Thoracic aorta (tissue), 2 donors: Measurements from ENCODE around the gene PLEKHF1. TPM values are rescaled to one million over a fixed set of nuclear protein-coding genes. Genes with fewer than 3 reads are reported as not detected.
A peak's percentile ranks its signal among the peaks of the same experiment; 100 is the strongest.

Source experiments
- ATAC-seq: fragments of 150-250 bp; one replicate; pipeline ENCODE4 v1.8.0; 2017; ENCODE audit warnings: low read depth; ENCODE audit not compliant: insufficient number of reproducible peaks, low FRiP score
- DNase-seq: peaks from one replicate; pipeline ENCODE4 v3.0.0-alpha.2; 2020; ENCODE audit warnings: low spot score
- H3K27ac ChIP-seq, 2 donors: fragments of 200-600 bp; sonication (generic); 1 replicate in 1 of 2; 2 replicates in 1 of 2; pipeline ENCODE4 v1.5.1; 2016; ENCODE audit warnings: mild to moderate bottlenecking in 2 of 2, moderate library complexity in 2 of 2
- H3K27me3 ChIP-seq: fragments of 200-600 bp; sonication (generic); replicated peaks from 2 replicates; pipeline ENCODE4 v1.6.0; 2016; ENCODE audit warnings: mild to moderate bottlenecking; ENCODE audit not compliant: insufficient read depth
- H3K36me3 ChIP-seq: fragments of 200-600 bp; sonication (generic); one replicate; pipeline ENCODE4 v1.5.1; 2016
- H3K4me1 ChIP-seq, 2 donors: fragments of 200-600 bp; sonication (generic); 1 replicate in 1 of 2; 2 replicates in 1 of 2; pipeline versions ENCODE4 v1.5.1 to v1.6.0; 2016; ENCODE audit warnings: low read depth in 2 of 2, mild to moderate bottlenecking in 1 of 2; ENCODE audit not compliant: control insufficient read depth in 1 of 2
- H3K4me3 ChIP-seq: fragments of 200-600 bp; sonication (generic); 2 replicates; pipeline ENCODE4 v1.5.1; 2016; ENCODE audit warnings: mild to moderate bottlenecking
- H3K9me3 ChIP-seq: fragments of 200-600 bp; sonication (generic); 2 replicates; pipeline ENCODE4 v1.5.1; 2016
- CTCF ChIP-seq: fragments of 200-600 bp; sonication (generic); IDR thresholded peaks from one replicate; pipeline ENCODE4 v1.5.1; 2019; ENCODE audit warnings: antibody characterized with exemption
- total RNA-seq, 2 donors: library from RNA; depleted of rRNA; stranded (reverse); fragments of >200 nt; gene quantifications; one replicate each; pipeline versions ENCODE4 v1.1.0 to v1.2.3, GENCODE V29; 2016

PLEKHF1 gene
- 10 to 100 TPM; 21.4 to 56.2 TPM for total RNA-seq

- H3K9me3 ChIP-seq, result no peaks in the 10 kb centered on the region
- H3K4me3 ChIP-seq, result peak within 1 kb of the TSS; percentile 94
- H3K36me3 ChIP-seq, result no peaks in the 10 kb centered on the region
- no peak for TF ChIP-seq CTCF
- H3K27ac ChIP-seq, result peak within 1 kb of the TSS; percentile 95
- no peaks in the 10 kb centered on the region for H3K27me3 ChIP-seq
- peak; percentile 73 for ATAC-seq
- DNase-seq, result peak; percentile 38
- peaks cover 54 to 72% of the 10 kb centered on the region in 2 donors for H3K4me1 ChIP-seq
These were observed at the start of gene PLEKHF1 for GRCh38 chr19:29665215-29665825. PLEKHF1 (plus strand) TSS chr19:29665461; CDS start chr19:29673840, 8,379 bp downstream.

GRCh38 chr19:29615891-29616425 lies 49.3 kb upstream of the PLEKHF1 start:
- Histone ChIP-seq H3K27me3 (no peaks in the 10 kb centered on the region), H3K27ac (no peak overlapping the region), H3K4me3 (no peak overlapping the region), H3K36me3 (peaks cover 30% of the 10 kb centered on the region), H3K4me1 (no peaks in the 10 kb centered on the region), H3K9me3 (no peaks in the 10 kb centered on the region)
- no peak for TF ChIP-seq CTCF
- DNase-seq (no peak), ATAC-seq (no peak)

- Histone ChIP-seq H3K9me3 (no peaks in the 10 kb centered on the region), H3K27ac (no peak overlapping the region), H3K36me3 (peaks cover 30% of the 10 kb centered on the region), H3K4me1 (no peaks in the 10 kb centered on the region), H3K4me3 (no peak overlapping the region), H3K27me3 (no peaks in the 10 kb centered on the region)
- DNase-seq (no peak), ATAC-seq (no peak)
- no peak for TF ChIP-seq CTCF
These were observed 48.7 kb upstream of the PLEKHF1 start for GRCh38 chr19:29616541-29616940.

- H3K4me1 ChIP-seq, result no peaks in the 10 kb centered on the region
- H3K27me3 ChIP-seq, result no peaks in the 10 kb centered on the region
- H3K36me3 ChIP-seq, result peaks cover 21% of the 10 kb centered on the region
- H3K27ac ChIP-seq, result no peak overlapping the region
- no peaks in the 10 kb centered on the region for H3K9me3 ChIP-seq
- DNase-seq (no peak), ATAC-seq (no peak)
- TF ChIP-seq CTCF, result no peak
- H3K4me3 ChIP-seq, result no peak overlapping the region
These were observed 47.6 kb upstream of the PLEKHF1 start for GRCh38 chr19:29617366-29618266.

GRCh38 chr19:29618434-29618833 lies 46.8 kb upstream of the PLEKHF1 start:
- DNase-seq (no peak), ATAC-seq (no peak)
- no peaks in the 10 kb centered on the region for H3K27me3 ChIP-seq
- TF ChIP-seq CTCF, result no peak
- no peak overlapping the region for H3K4me3 ChIP-seq
- H3K36me3 ChIP-seq, result peaks cover 13% of the 10 kb centered on the region
- no peak overlapping the region for H3K27ac ChIP-seq
- H3K4me1 ChIP-seq, result no peaks in the 10 kb centered on the region
- no peaks in the 10 kb centered on the region for H3K9me3 ChIP-seq
